NCI-H128 (cell line): ENCODE measurements around the gene TAL1.
"Not testable (repeated sequence)": the region's sequence is repeated elsewhere in the genome, so short reads cannot be mapped to it uniquely, and the experiment has no call there.

Experiments
- DNase-seq: peaks from one replicate; lab custom pipeline; 2025; ENCODE audit not compliant: unreplicated experiment; lab: John Stamatoyannopoulos, UW

The TAL1 gene

GRCh38 chr1:47213230-47213963, 18.6 kb downstream of the TAL1 start:
- no peak for DNase-seq

GRCh38 chr1:47212636-47213229, 19.3 kb downstream of the TAL1 start:
- no peak for DNase-seq

- no peak for DNase-seq
Observed at GRCh38 chr1:47211796-47212269, 20.2 kb downstream of the TAL1 start.

- DNase-seq = no peak
Observed at GRCh38 chr1:47210666-47211065, 21.4 kb downstream of the TAL1 start.

- DNase-seq = no peak
Observed at GRCh38 chr1:47209725-47210325, 22.2 kb downstream of the TAL1 start.

GRCh38 chr1:47209091-47209490, 22.9 kb downstream of the TAL1 start:
- no peak for DNase-seq

- DNase-seq = no peak
Observed at GRCh38 chr1:47208374-47208850, 23.6 kb downstream of the TAL1 start.

GRCh38 chr1:47207803-47208373, 24.1 kb downstream of the TAL1 start:
- DNase-seq = no peak

- DNase-seq = no peak
Observed at GRCh38 chr1:47205918-47206317, 26.1 kb downstream of the TAL1 start.

GRCh38 chr1:47203504-47203903, 28.5 kb downstream of the TAL1 start:
- not testable (repeated sequence) for DNase-seq

- DNase-seq = no peak
Observed at GRCh38 chr1:47201179-47201578, 30.8 kb downstream of the TAL1 start.

GRCh38 chr1:47198214-47198613, 33.8 kb downstream of the TAL1 start:
- DNase-seq = no peak

- no peak for DNase-seq
Observed at GRCh38 chr1:47196622-47197021, 35.4 kb downstream of the TAL1 start.

- not testable (repeated sequence) for DNase-seq
Observed at GRCh38 chr1:47195981-47196380, 36.0 kb downstream of the TAL1 start.

- no peak for DNase-seq
Observed at GRCh38 chr1:47194311-47194710, 37.7 kb downstream of the TAL1 start.

GRCh38 chr1:47193496-47193895, 38.5 kb downstream of the TAL1 start:
- DNase-seq = not testable (repeated sequence)

GRCh38 chr1:47192458-47193384, 39.3 kb downstream of the TAL1 start:
- peak; percentile 75 for DNase-seq

GRCh38 chr1:47191940-47192457, 40.0 kb downstream of the TAL1 start:
- no peak for DNase-seq

GRCh38 chr1:47190857-47191256, 41.2 kb downstream of the TAL1 start:
- DNase-seq = no peak

- no peak for DNase-seq
Observed at GRCh38 chr1:47190509-47190855, 41.5 kb downstream of the TAL1 start.
